Measurements from ENCODE around the gene S100A6.

S100A6 gene

DNA sequence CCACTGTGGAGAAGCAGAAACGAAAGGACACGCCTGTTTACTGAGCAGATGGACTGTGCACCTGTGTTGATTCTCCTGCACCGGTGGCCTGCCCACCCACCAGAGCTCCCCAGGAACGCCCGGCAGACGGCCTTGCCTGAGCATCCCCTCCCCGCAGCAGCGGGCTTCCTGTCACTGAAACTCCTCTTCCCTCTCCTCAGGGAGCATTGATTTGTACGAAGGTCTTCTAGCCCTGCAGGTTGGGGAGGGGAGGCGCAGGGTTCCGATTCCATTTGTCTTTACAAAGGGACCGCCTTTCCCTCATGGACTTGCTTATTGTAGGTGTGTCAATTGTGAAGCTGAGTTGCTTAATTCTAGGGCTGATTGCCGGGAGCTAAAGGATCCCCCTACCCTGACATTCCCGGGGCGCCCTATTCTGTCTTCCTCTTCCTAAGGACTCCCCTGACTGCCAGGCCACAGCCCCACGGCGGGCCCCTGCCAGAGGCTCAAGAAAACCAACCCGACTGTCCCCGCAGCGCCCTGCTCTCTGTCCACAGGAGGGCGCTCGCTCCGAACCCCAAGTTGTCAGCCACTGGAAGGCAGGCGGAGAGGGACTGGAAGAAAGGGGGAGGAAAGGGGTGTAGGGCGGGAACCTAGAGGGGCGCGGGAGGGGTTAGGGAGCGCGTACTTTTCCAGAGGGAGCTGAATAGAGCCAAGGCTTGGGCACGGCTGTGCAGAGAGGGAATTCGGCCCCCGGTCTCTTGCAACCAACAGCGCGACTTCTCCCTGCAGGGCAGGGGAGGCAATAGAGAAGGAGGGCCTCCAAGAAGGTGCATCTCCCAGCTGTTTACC lies 2.8 kb downstream of the S100A6 start:
- H3K27me3 ChIP-seq (ENCODE audit: low read length) = no peaks in the 10 kb centered on the region
- no peak overlapping the region for H3K27ac ChIP-seq (ENCODE audit: low read depth, low read length)
- no peaks in the 10 kb centered on the region for H3K9me2 ChIP-seq (replicated peaks; ENCODE audit: insufficient read depth, low read length)
- H3K9ac ChIP-seq (ENCODE audit: low read length) = no peak overlapping the region
- H3K79me2 ChIP-seq (ENCODE audit: insufficient read depth, low read length) = no peaks in the 10 kb centered on the region
- H3K4me3 ChIP-seq (ENCODE audit: insufficient read depth, low read length, poor library complexity, severe bottlenecking) = no peak overlapping the region
- TF ChIP-seq EZH2phosphoT487 (conservative IDR thresholded peaks at IDR 0.05; ENCODE audit: low read length) = no peak
- TF ChIP-seq, protein P1, sequence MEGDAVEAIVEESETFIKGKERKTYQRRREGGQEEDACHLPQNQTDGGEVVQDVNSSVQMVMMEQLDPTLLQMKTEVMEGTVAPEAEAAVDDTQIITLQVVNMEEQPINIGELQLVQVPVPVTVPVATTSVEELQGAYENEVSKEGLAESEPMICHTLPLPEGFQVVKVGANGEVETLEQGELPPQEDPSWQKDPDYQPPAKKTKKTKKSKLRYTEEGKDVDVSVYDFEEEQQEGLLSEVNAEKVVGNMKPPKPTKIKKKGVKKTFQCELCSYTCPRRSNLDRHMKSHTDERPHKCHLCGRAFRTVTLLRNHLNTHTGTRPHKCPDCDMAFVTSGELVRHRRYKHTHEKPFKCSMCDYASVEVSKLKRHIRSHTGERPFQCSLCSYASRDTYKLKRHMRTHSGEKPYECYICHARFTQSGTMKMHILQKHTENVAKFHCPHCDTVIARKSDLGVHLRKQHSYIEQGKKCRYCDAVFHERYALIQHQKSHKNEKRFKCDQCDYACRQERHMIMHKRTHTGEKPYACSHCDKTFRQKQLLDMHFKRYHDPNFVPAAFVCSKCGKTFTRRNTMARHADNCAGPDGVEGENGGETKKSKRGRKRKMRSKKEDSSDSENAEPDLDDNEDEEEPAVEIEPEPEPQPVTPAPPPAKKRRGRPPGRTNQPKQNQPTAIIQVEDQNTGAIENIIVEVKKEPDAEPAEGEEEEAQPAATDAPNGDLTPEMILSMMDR (IDR thresholded peaks at IDR 0.05; ENCODE audit: insufficient read depth, low read length, poor library complexity, severe bottlenecking) = peak; percentile 92
- no peaks in the 10 kb centered on the region for H4K20me1 ChIP-seq (ENCODE audit: low read depth, low read length)
- H3K9me3 ChIP-seq (ENCODE audit: insufficient read depth, low read length) = no peaks in the 10 kb centered on the region
- no peaks in the 10 kb centered on the region for H3F3A ChIP-seq (ENCODE audit: insufficient read depth)
- H2AFZ ChIP-seq (ENCODE audit: low read depth, low read length, severe bottlenecking) = no peak overlapping the region
- no peak overlapping the region for H3K4me2 ChIP-seq (ENCODE audit: low read depth, low read length, poor library complexity, severe bottlenecking)
- H3K36me3 ChIP-seq (ENCODE audit: low read length) = no peaks in the 10 kb centered on the region

DNA sequence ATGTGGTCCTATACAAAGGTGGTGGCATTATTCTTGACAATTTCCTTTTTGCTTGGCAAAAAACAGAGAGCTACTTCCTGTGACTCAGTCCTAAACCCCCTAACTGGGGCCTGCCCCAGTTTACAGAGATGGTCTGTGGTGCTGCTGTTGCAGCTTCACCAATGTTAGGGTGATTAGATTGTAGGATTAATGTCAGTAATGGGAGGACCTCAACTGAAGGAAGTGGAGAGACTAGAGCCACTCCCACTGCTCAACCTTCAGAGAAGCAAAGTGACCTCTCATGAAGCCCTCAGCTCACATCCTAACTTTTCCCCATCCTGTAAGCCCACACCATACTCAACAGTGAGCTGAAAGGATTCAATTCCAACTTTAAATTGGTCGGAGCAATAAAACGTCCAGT lies 3.6 kb downstream of the S100A6 start:
- H3K9me2 ChIP-seq (replicated peaks; ENCODE audit: insufficient read depth, low read length) = no peaks in the 10 kb centered on the region
- no peaks in the 10 kb centered on the region for H3F3A ChIP-seq (ENCODE audit: insufficient read depth)
- no peaks in the 10 kb centered on the region for H3K9me3 ChIP-seq (ENCODE audit: insufficient read depth, low read length)
- no peaks in the 10 kb centered on the region for H4K20me1 ChIP-seq (ENCODE audit: low read depth, low read length)
- H3K79me2 ChIP-seq (ENCODE audit: insufficient read depth, low read length) = no peaks in the 10 kb centered on the region
- H2AFZ ChIP-seq (ENCODE audit: low read depth, low read length, severe bottlenecking) = no peak overlapping the region
- no peak overlapping the region for H3K27ac ChIP-seq (ENCODE audit: low read depth, low read length)
- no peaks in the 10 kb centered on the region for H3K36me3 ChIP-seq (ENCODE audit: low read length)
- H3K27me3 ChIP-seq (ENCODE audit: low read length) = no peaks in the 10 kb centered on the region
- no peak overlapping the region for H3K4me2 ChIP-seq (ENCODE audit: low read depth, low read length, poor library complexity, severe bottlenecking)
- H3K4me3 ChIP-seq (ENCODE audit: insufficient read depth, low read length, poor library complexity, severe bottlenecking) = no peak overlapping the region
- H3K9ac ChIP-seq (ENCODE audit: low read length) = no peak overlapping the region
- TF ChIP-seq, protein P1 (IDR thresholded peaks at IDR 0.05; ENCODE audit: insufficient read depth, low read length, poor library complexity, severe bottlenecking) = no peak
- no peak for TF ChIP-seq EZH2phosphoT487 (conservative IDR thresholded peaks at IDR 0.05; ENCODE audit: low read length)

DNA sequence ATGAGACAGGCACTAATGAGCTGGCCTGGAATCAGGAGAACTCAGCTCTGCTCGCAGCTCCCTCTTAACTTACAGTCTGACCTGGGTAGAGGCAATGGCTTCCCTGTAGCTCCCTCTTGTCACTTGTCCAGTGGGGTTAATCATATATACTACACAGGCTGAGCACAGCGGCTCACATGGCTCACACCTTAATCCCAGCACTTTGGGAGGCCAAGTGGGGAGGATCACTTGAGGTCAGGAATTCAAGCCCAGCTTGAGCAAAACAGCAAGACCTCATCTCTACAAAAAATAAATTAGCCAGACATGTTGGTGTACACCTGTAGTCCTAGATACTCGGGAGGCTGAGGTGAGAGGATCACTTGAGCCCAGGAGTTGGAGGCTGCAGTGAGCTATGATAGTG lies 4.2 kb downstream of the S100A6 start:
- no peaks in the 10 kb centered on the region for H3K36me3 ChIP-seq (ENCODE audit: low read length)
- H3K4me3 ChIP-seq (ENCODE audit: insufficient read depth, low read length, poor library complexity, severe bottlenecking) = no peak overlapping the region
- H3K27me3 ChIP-seq (ENCODE audit: low read length) = no peaks in the 10 kb centered on the region
- H2AFZ ChIP-seq (ENCODE audit: low read depth, low read length, severe bottlenecking) = no peak overlapping the region
- H3K27ac ChIP-seq (ENCODE audit: low read depth, low read length) = no peak overlapping the region
- H3F3A ChIP-seq (ENCODE audit: insufficient read depth) = no peaks in the 10 kb centered on the region
- no peaks in the 10 kb centered on the region for H3K79me2 ChIP-seq (ENCODE audit: insufficient read depth, low read length)
- no peaks in the 10 kb centered on the region for H3K9me3 ChIP-seq (ENCODE audit: insufficient read depth, low read length)
- H4K20me1 ChIP-seq (ENCODE audit: low read depth, low read length) = no peaks in the 10 kb centered on the region
- H3K4me2 ChIP-seq (ENCODE audit: low read depth, low read length, poor library complexity, severe bottlenecking) = no peak overlapping the region
- no peak overlapping the region for H3K9ac ChIP-seq (ENCODE audit: low read length)
- TF ChIP-seq, protein P1 (IDR thresholded peaks at IDR 0.05; ENCODE audit: insufficient read depth, low read length, poor library complexity, severe bottlenecking) = no peak
- TF ChIP-seq EZH2phosphoT487 (conservative IDR thresholded peaks at IDR 0.05; ENCODE audit: low read length) = no peak
- no peaks in the 10 kb centered on the region for H3K9me2 ChIP-seq (replicated peaks; ENCODE audit: insufficient read depth, low read length)
